BJ (cell line): ENCODE data around the gene ARHGDIA. TPM values are rescaled to one million over a fixed set of nuclear protein-coding genes. Genes with fewer than 3 reads are reported as not detected.

Experiments used
- CTCF ChIA-PET: fragments of 350-600 bp; formaldehyde crosslinking; extraction: SDS; loops from one replicate; lab custom pipeline; 2021; ENCODE audit warnings: antibody characterized with exemption, inconsistent platforms; lab: Yijun Ruan, JAX
- POLR2A ChIA-PET: fragments of 300-600 bp; sonication (Branson Sonifier 250); formaldehyde crosslinking; extraction: SDS; loops from one replicate; lab custom pipeline; 2021; ENCODE audit warnings: antibody characterized with exemption; lab: Charles Lee
- DNase-seq: peaks from one replicate; pipeline ENCODE4 v3.0.0-alpha.2; 2011; ENCODE audit warnings: low read depth
- H3K27me3 ChIP-seq: 2 replicates; pipeline ENCODE4 v1.6.0; 2011; ENCODE audit warnings: low read length; ENCODE audit not compliant: control insufficient read depth, insufficient read depth
- H3K36me3 ChIP-seq: 2 replicates; pipeline ENCODE4 v1.5.1; 2011; ENCODE audit warnings: low read length; ENCODE audit not compliant: control insufficient read depth, insufficient read depth
- H3K4me3 ChIP-seq: 2 replicates; pipeline ENCODE4 v1.5.1; 2011; ENCODE audit warnings: low read depth, mild to moderate bottlenecking, control low read depth, low read length
- polyA plus RNA-seq: library from polyadenylated mRNA; depleted of rRNA; stranded (reverse); fragments of >200 nt; gene quantifications from 2 replicates; pipeline ENCODE4 v1.2.3, GENCODE V29; 2011; rRNA removed
- TF ChIP-seq, protein P1 (sequence below): IDR thresholded peaks from 2 replicates; pipeline ENCODE4 v1.5.1; 2011; ENCODE audit warnings: low read depth, mild to moderate bottlenecking, control low read depth, inconsistent platforms, low read length, moderate library complexity; ENCODE audit not compliant: insufficient read depth

Gene ARHGDIA
- polyA plus RNA-seq, 1 experiment, result 163 TPM

- Histone ChIP-seq H3K36me3 (peaks cover 12% of the 10 kb centered on the region), H3K4me3 (no peak overlapping the region), H3K27me3 (no peaks in the 10 kb centered on the region; the same call in 1 of the 2 replicates)
- POLR2A ChIA-PET, result no interaction called here
- TF ChIP-seq, protein P1, sequence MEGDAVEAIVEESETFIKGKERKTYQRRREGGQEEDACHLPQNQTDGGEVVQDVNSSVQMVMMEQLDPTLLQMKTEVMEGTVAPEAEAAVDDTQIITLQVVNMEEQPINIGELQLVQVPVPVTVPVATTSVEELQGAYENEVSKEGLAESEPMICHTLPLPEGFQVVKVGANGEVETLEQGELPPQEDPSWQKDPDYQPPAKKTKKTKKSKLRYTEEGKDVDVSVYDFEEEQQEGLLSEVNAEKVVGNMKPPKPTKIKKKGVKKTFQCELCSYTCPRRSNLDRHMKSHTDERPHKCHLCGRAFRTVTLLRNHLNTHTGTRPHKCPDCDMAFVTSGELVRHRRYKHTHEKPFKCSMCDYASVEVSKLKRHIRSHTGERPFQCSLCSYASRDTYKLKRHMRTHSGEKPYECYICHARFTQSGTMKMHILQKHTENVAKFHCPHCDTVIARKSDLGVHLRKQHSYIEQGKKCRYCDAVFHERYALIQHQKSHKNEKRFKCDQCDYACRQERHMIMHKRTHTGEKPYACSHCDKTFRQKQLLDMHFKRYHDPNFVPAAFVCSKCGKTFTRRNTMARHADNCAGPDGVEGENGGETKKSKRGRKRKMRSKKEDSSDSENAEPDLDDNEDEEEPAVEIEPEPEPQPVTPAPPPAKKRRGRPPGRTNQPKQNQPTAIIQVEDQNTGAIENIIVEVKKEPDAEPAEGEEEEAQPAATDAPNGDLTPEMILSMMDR, result peak; percentile 69
- CTCF ChIA-PET, result interaction anchor here (0.9 to 1.5 kb wide), 3 partner anchors 8 to 200 kb away, joined by 3 to 4 read pairs (median 4); no protein-coding TSS in a partner anchor
- no peak for DNase-seq
These were observed 49.4 kb downstream of the ARHGDIA start for GRCh38 chr17:81821603-81822311.

- DNase-seq, result no peak
- POLR2A ChIA-PET, result no interaction called here
- CTCF ChIA-PET, result interaction anchor here (1.2 to 1.5 kb wide), 2 partner anchors 8 to 13 kb away, joined by 4 read pairs; no protein-coding TSS in a partner anchor
- TF ChIP-seq, protein P1, result no peak
- Histone ChIP-seq H3K4me3 (no peak overlapping the region), H3K27me3 (no peaks in the 10 kb centered on the region; the same call in 1 of the 2 replicates), H3K36me3 (peaks cover 12% of the 10 kb centered on the region)
These were observed 50.0 kb downstream of the ARHGDIA start for GRCh38 chr17:81821147-81821546.

GRCh38 chr17:81819708-81820107, 51.4 kb downstream of the ARHGDIA start:
- POLR2A ChIA-PET, result no interaction called here
- DNase-seq, result no peak
- CTCF ChIA-PET, result no interaction called here
- Histone ChIP-seq H3K36me3 (peaks cover 12% of the 10 kb centered on the region), H3K27me3 (no peaks in the 10 kb centered on the region; the same call in 1 of the 2 replicates), H3K4me3 (no peak overlapping the region)
- TF ChIP-seq, protein P1, result no peak

- no peaks in the 10 kb centered on the region; the same call in 1 of the 2 replicates for H3K27me3 ChIP-seq
- POLR2A ChIA-PET, result interaction anchor here (0.7 kb wide), 1 partner anchor 132 kb away, joined by 4 read pairs; no protein-coding TSS in a partner anchor
- TF ChIP-seq, protein P1, result no peak
- peaks cover 3% of the 10 kb centered on the region; the same call in 1 of the 2 replicates for H3K36me3 ChIP-seq
- H3K4me3 ChIP-seq, result no peak overlapping the region
- no peak for DNase-seq
- CTCF ChIA-PET, result no interaction called here
These were observed 53.4 kb downstream of the ARHGDIA start for GRCh38 chr17:81817758-81818147.

Other genes with a start within 250 kb of the ARHGDIA start
- gene NPLOC4, start 234.2 kb downstream of the ARHGDIA start, polyA plus RNA-seq, result 84.9 and 108 TPM in 2 replicates
- 1.6 and 3.0 TPM in 2 replicates for gene TSPAN10, start 234.1 kb downstream of the ARHGDIA start, polyA plus RNA-seq
- gene PDE6G, start 214.8 kb downstream of the ARHGDIA start, polyA plus RNA-seq, result 0.36 and 0.37 TPM in 2 replicates
- gene OXLD1, start 204.7 kb downstream of the ARHGDIA start, polyA plus RNA-seq, result 18.4 and 29.6 TPM in 2 replicates
- gene CCDC137, start 204.6 kb downstream of the ARHGDIA start, polyA plus RNA-seq, result 10.8 and 10.9 TPM in 2 replicates
- gene ARL16, start 187.5 kb downstream of the ARHGDIA start, polyA plus RNA-seq, result 48.8 and 70.8 TPM in 2 replicates
- 67.2 and 110 TPM in 2 replicates for gene HGS, start 187.3 kb downstream of the ARHGDIA start, polyA plus RNA-seq
- gene MRPL12, start 168.0 kb downstream of the ARHGDIA start, polyA plus RNA-seq, result 56.2 and 63.0 TPM in 2 replicates
- 4.9 and 8.4 TPM in 2 replicates for gene SLC25A10, start 159.1 kb downstream of the ARHGDIA start, polyA plus RNA-seq
- gene GCGR, start 67.2 kb downstream of the ARHGDIA start, polyA plus RNA-seq, result not detected in 2 replicates
- gene MCRIP1, start 38.0 kb downstream of the ARHGDIA start, polyA plus RNA-seq, result 64.9 and 89.8 TPM in 2 replicates
- 0.10 TPM in 1 of 2 replicates, not detected in the other for gene PPP1R27, start 36.3 kb downstream of the ARHGDIA start, polyA plus RNA-seq
- 122 and 175 TPM in 2 replicates for gene P4HB, start 10.8 kb downstream of the ARHGDIA start, polyA plus RNA-seq
- 74.8 and 83.4 TPM in 2 replicates for gene ALYREF, start 20.2 kb upstream of the ARHGDIA start, polyA plus RNA-seq
- gene ANAPC11, start 20.4 kb upstream of the ARHGDIA start, polyA plus RNA-seq, result 227 and 290 TPM in 2 replicates
- 0.21 and 0.38 TPM in 2 replicates for gene NPB, start 30.9 kb upstream of the ARHGDIA start, polyA plus RNA-seq
- gene PCYT2, start 40.1 kb upstream of the ARHGDIA start, polyA plus RNA-seq, result 24.5 and 44.2 TPM in 2 replicates
- gene SIRT7, start 46.8 kb upstream of the ARHGDIA start, polyA plus RNA-seq, result 5.2 and 8.4 TPM in 2 replicates
- gene MAFG, start 56.4 kb upstream of the ARHGDIA start, polyA plus RNA-seq, result 12.2 and 20.6 TPM in 2 replicates
- 156 and 245 TPM in 2 replicates for gene PYCR1, start 66.0 kb upstream of the ARHGDIA start, polyA plus RNA-seq
- not detected in 2 replicates for gene MYADML2, start 75.9 kb upstream of the ARHGDIA start, polyA plus RNA-seq
- gene NOTUM, start 89.8 kb upstream of the ARHGDIA start, polyA plus RNA-seq, result 0.06 TPM in 1 of 2 replicates, not detected in the other
- gene ASPSCR1, start 106.3 kb upstream of the ARHGDIA start, polyA plus RNA-seq, result 12.0 and 15.4 TPM in 2 replicates
- gene CENPX, start 151.5 kb upstream of the ARHGDIA start, polyA plus RNA-seq, result 40.4 and 57.0 TPM in 2 replicates
- gene LRRC45, start 152.0 kb upstream of the ARHGDIA start, polyA plus RNA-seq, result 4.1 and 6.0 TPM in 2 replicates
- gene RAC3, start 160.3 kb upstream of the ARHGDIA start, polyA plus RNA-seq, result 7.5 and 11.5 TPM in 2 replicates
- gene DCXR, start 166.4 kb upstream of the ARHGDIA start, polyA plus RNA-seq, result 42.7 and 66.0 TPM in 2 replicates
- 15.8 and 23.7 TPM in 2 replicates for gene RFNG, start 180.5 kb upstream of the ARHGDIA start, polyA plus RNA-seq
- 79.7 and 131 TPM in 2 replicates for gene GPS1, start 180.6 kb upstream of the ARHGDIA start, polyA plus RNA-seq
- gene DUS1L, start 194.5 kb upstream of the ARHGDIA start, polyA plus RNA-seq, result 22.1 and 47.6 TPM in 2 replicates
- 5.2 and 11.3 TPM in 2 replicates for gene FASN, start 226.9 kb upstream of the ARHGDIA start, polyA plus RNA-seq